GM21381 (cell line): Measurements from ENCODE around the gene RNF145.
"Not testable (repeated sequence)": the region's sequence is repeated elsewhere in the genome, so short reads cannot be mapped to it uniquely, and the experiment has no call there.

ENCODE experiments used
- ATAC-seq: cut with Tn5 transposase; IDR thresholded peaks from one replicate; pipeline ENCODE4 v1.9.1; 2021; ENCODE audit warnings: mild to moderate bottlenecking, moderate library complexity; ENCODE audit not compliant: unreplicated experiment

The RNF145 gene

GRCh38 chr5:159209438-159210209 lies at the start of gene RNF145:
TSS of gene RNF145 (minus strand) at chr5:159209553. CDS start at chr5:159203617, 5,936 bp downstream.
- ATAC-seq = peak; percentile 65

GRCh38 chr5:159258361-159258760 lies 49.0 kb upstream of the RNF145 start:
- no peak for ATAC-seq

- ATAC-seq = no peak
These were observed 48.4 kb upstream of the RNF145 start for GRCh38 chr5:159257629-159258283.

GRCh38 chr5:159257007-159257406 lies 47.7 kb upstream of the RNF145 start:
- ATAC-seq = no peak

- ATAC-seq = no peak
These were observed 42.8 kb upstream of the RNF145 start for GRCh38 chr5:159252195-159252594.

- no peak for ATAC-seq
These were observed 39.8 kb upstream of the RNF145 start for GRCh38 chr5:159249158-159249557.

- ATAC-seq = no peak
These were observed 35.5 kb upstream of the RNF145 start for GRCh38 chr5:159244890-159245289.

GRCh38 chr5:159244163-159244562 lies 34.8 kb upstream of the RNF145 start:
- ATAC-seq = no peak

GRCh38 chr5:159243385-159243784 lies 34.0 kb upstream of the RNF145 start:
- ATAC-seq = no peak

GRCh38 chr5:159242656-159243055 lies 33.3 kb upstream of the RNF145 start:
- ATAC-seq = no peak

- no peak for ATAC-seq
These were observed 32.7 kb upstream of the RNF145 start for GRCh38 chr5:159241946-159242552.

GRCh38 chr5:159240301-159240870 lies 31.0 kb upstream of the RNF145 start:
- no peak for ATAC-seq

- not testable (repeated sequence) for ATAC-seq
These were observed 26.6 kb upstream of the RNF145 start for GRCh38 chr5:159235871-159236520.

GRCh38 chr5:159231167-159231566 lies 21.8 kb upstream of the RNF145 start:
- no peak for ATAC-seq

- ATAC-seq = no peak
These were observed 21.3 kb upstream of the RNF145 start for GRCh38 chr5:159230657-159231056.

- ATAC-seq = not testable (repeated sequence)
These were observed 18.7 kb upstream of the RNF145 start for GRCh38 chr5:159228097-159228496.

- no peak for ATAC-seq
These were observed 18.1 kb upstream of the RNF145 start for GRCh38 chr5:159227452-159227851.

- ATAC-seq = no peak
These were observed 17.1 kb upstream of the RNF145 start for GRCh38 chr5:159226451-159226850.

- ATAC-seq = no peak
These were observed 15.1 kb upstream of the RNF145 start for GRCh38 chr5:159224471-159224870.

- no peak for ATAC-seq
These were observed 14.1 kb upstream of the RNF145 start for GRCh38 chr5:159223469-159223868.

- no peak for ATAC-seq
These were observed 10.9 kb upstream of the RNF145 start for GRCh38 chr5:159220206-159220605.
